Liver (tissue), 3 donors: Measurements from ENCODE around the gene PPP1R26.
"Not testable (repeated sequence)": the region's sequence is repeated elsewhere in the genome, so short reads cannot be mapped to it uniquely, and the experiment has no call there.

Source experiments
- ATF3 ChIP-seq: IDR thresholded peaks from 2 replicates; pipeline ENCODE4 v1.6.1; 2016; ENCODE audit warnings: antibody characterized with exemption
- CTCF ChIP-seq: fragments of 150-350 bp; IDR thresholded peaks from 2 replicates; pipeline ENCODE4 v1.5.1; 2017; ENCODE audit warnings: improper control_type of control experiment, low read depth, low read length; ENCODE audit not compliant: missing input control
- EGR1 ChIP-seq, 2 donors: IDR thresholded peaks; 2 replicates each; pipeline ENCODE4 v1.6.1; 2016 to 2018; ENCODE audit warnings: antibody characterized with exemption in 2 of 2, low read depth in 2 of 2
- FOXA1 ChIP-seq: IDR thresholded peaks from 2 replicates; pipeline ENCODE4 v1.6.1; 2016; ENCODE audit warnings: antibody characterized with exemption
- GABPA ChIP-seq, 2 donors: IDR thresholded peaks in 1 of 2; conservative IDR thresholded peaks in 1 of 2; 2 replicates each; pipeline ENCODE4 v1.6.1; 2016; ENCODE audit warnings: antibody characterized with exemption in 2 of 2, mild to moderate bottlenecking in 1 of 2, moderate library complexity in 1 of 2
- HNF4G ChIP-seq: IDR thresholded peaks from 2 replicates; pipeline ENCODE4 v1.6.1; 2016; ENCODE audit warnings: antibody characterized with exemption
- JUND ChIP-seq, 2 donors: IDR thresholded peaks; 2 replicates each; pipeline ENCODE4 v1.6.1; 2016; ENCODE audit warnings: antibody characterized with exemption in 2 of 2
- RAD21 ChIP-seq, 2 donors: IDR thresholded peaks; 2 replicates each; pipeline ENCODE4 v1.6.1; 2016; ENCODE audit warnings: antibody characterized with exemption in 2 of 2, mild to moderate bottlenecking in 2 of 2
- REST ChIP-seq: IDR thresholded peaks from 2 replicates; pipeline ENCODE4 v1.6.1; 2016; ENCODE audit warnings: antibody characterized with exemption, mild to moderate bottlenecking
- RXRA ChIP-seq, 2 donors: IDR thresholded peaks; 2 replicates each; pipeline ENCODE4 v1.6.1; 2017 to 2018; ENCODE audit warnings: antibody characterized with exemption in 2 of 2, mild to moderate bottlenecking in 1 of 2
- SP1 ChIP-seq: IDR thresholded peaks from 2 replicates; pipeline ENCODE4 v1.6.1; 2018; ENCODE audit warnings: antibody characterized with exemption, mild to moderate bottlenecking
- TAF1 ChIP-seq: conservative IDR thresholded peaks from 2 replicates; pipeline ENCODE4 v1.6.1; 2016; ENCODE audit warnings: antibody characterized with exemption, mild to moderate bottlenecking
- YY1 ChIP-seq: IDR thresholded peaks from 2 replicates; pipeline ENCODE4 v1.6.1; 2016; ENCODE audit warnings: antibody characterized with exemption, mild to moderate bottlenecking
- donor health status: healthy.
- donor health status: healthy.

- not testable (repeated sequence) for TF ChIP-seq CTCF; RAD21 (IDR thresholded peaks at IDR 0.05); REST; EGR1 (IDR thresholded peaks at IDR 0.05; ENCODE audit: low read depth in 2 of 2); FOXA1; GABPA (IDR thresholded peaks at IDR 0.05 in 1 of 2, conservative IDR thresholded peaks at IDR 0.05 in 1 of 2); SP1; JUND (IDR thresholded peaks at IDR 0.05); YY1; TAF1; ATF3; RXRA (IDR thresholded peaks at IDR 0.05); HNF4G
Observed at GRCh38 chr9:135534192-135534711, 54.7 kb downstream of the PPP1R26 start.
